Lower leg skin (tissue), 3 donors: ENCODE results near the gene STX18.

Experiments
- POLR2A ChIP-seq, 2 donors: fragments of 450-650 bp; IDR thresholded peaks; one replicate each; pipeline ENCODE4 v1.6.1; 2016 to 2017; ENCODE audit warnings: antibody characterized with exemption in 2 of 2, mild to moderate bottlenecking in 1 of 2, moderate library complexity in 1 of 2
- TF ChIP-seq, protein P1 (sequence below), 3 donors: fragments of 450-650 bp; IDR thresholded peaks; one replicate each; pipeline ENCODE4 v1.5.1; 2016; ENCODE audit warnings: antibody characterized with exemption in 3 of 3, mild to moderate bottlenecking in 3 of 3, moderate library complexity in 2 of 3

DNA sequence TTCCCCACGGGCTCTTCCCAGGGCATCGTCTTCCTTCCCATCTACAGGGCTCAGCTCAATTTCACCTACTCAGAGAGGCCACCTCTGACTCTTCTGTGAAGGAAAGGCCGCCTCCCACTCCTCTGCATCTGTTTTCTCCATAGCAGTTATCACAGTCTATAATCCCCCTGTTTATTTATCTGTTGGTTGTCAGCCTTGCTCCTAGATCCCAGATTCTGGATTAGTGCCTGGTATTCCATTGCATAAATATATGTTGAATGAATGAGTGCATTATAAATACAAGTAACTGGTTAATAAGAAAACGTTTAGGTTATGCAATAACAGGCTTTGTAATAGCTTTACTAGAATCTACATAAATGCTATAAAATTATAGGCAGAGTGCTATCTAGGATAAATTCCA lies 102.1 kb downstream of the STX18 start:
- no peak for TF ChIP-seq POLR2A (IDR thresholded peaks at IDR 0.05)
- TF ChIP-seq, protein P1, sequence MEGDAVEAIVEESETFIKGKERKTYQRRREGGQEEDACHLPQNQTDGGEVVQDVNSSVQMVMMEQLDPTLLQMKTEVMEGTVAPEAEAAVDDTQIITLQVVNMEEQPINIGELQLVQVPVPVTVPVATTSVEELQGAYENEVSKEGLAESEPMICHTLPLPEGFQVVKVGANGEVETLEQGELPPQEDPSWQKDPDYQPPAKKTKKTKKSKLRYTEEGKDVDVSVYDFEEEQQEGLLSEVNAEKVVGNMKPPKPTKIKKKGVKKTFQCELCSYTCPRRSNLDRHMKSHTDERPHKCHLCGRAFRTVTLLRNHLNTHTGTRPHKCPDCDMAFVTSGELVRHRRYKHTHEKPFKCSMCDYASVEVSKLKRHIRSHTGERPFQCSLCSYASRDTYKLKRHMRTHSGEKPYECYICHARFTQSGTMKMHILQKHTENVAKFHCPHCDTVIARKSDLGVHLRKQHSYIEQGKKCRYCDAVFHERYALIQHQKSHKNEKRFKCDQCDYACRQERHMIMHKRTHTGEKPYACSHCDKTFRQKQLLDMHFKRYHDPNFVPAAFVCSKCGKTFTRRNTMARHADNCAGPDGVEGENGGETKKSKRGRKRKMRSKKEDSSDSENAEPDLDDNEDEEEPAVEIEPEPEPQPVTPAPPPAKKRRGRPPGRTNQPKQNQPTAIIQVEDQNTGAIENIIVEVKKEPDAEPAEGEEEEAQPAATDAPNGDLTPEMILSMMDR (IDR thresholded peaks at IDR 0.05): no peak
